Measurements from ENCODE around the gene CDH22.

Gene CDH22

DNA sequence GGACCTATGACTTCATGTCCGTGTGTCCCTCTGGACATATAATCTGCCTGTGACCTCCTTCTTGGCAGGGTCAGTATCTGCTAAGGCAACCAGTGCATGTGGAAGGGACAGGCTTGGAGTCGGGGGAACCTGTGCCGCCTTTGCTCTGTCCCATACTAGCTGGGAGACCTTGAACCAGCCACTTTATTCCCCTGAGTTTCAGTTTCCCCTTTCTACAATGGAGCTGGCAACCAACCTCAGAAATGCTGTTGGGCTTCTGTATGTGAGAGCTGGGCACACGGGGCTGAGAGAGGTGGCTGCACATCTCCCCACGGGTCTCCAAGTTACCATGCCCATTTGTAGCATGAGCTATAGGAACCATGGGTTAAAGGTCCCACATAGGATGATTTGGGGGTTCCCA, 136.4 kb downstream of the CDH22 start:
- DNase-seq (ENCODE audit: extremely low spot score) = no peak
- ChIA-PET CTCF (interaction anchor here (1.0 kb wide), 1 partner anchor 43 kb away, joined by 3 read pairs; no protein-coding TSS in a partner anchor), POLR2A (no interaction called here)

DNA sequence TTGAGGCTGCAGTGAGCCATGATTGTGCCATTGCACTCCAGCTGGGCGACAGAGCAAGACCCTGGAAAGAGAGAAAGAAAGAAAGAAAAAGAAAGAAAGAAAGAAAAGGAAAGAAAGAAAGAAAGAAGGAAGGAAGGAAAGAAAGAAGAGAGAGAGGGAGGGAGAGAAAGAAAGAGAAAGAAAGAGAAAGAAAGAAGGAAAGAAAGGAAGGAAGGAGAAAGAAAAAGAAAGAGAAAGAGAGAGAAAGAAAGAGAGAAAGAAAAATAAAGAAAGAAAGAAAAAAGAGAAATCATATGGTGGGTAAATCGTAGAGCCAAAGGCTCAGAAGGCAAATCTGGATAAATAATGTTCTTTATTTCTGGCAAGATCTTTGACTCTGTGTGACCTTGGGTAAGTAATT, 136.8 kb downstream of the CDH22 start:
- POLR2A ChIA-PET = no interaction called here
- no peak for TF ChIP-seq ZNF384 (IDR thresholded peaks at IDR 0.05)
- no peak for TF ChIP-seq HDGF (IDR thresholded peaks at IDR 0.05; ENCODE audit: borderline replicate concordance)
- TF ChIP-seq ARNT (IDR thresholded peaks at IDR 0.05) = no peak
- no peak for TF ChIP-seq ELF4 (IDR thresholded peaks at IDR 0.05)
- no peak for TF ChIP-seq TARDBP (IDR thresholded peaks at IDR 0.05)
- TF ChIP-seq SP1 (IDR thresholded peaks at IDR 0.05) = no peak
- no peak for TF ChIP-seq LEF1 (IDR thresholded peaks at IDR 0.05; ENCODE audit: borderline replicate concordance)
- TF ChIP-seq BHLHE40 (IDR thresholded peaks at IDR 0.05; ENCODE audit: borderline replicate concordance) = no peak
- TF ChIP-seq FOXK2 (IDR thresholded peaks at IDR 0.05) = no peak
- TF ChIP-seq FOXA1 (IDR thresholded peaks at IDR 0.05) = no peak
- no peak for TF ChIP-seq NFRKB (IDR thresholded peaks at IDR 0.05)
- TF ChIP-seq SUZ12 (IDR thresholded peaks at IDR 0.05) = no peak
- TF ChIP-seq, protein P1, sequence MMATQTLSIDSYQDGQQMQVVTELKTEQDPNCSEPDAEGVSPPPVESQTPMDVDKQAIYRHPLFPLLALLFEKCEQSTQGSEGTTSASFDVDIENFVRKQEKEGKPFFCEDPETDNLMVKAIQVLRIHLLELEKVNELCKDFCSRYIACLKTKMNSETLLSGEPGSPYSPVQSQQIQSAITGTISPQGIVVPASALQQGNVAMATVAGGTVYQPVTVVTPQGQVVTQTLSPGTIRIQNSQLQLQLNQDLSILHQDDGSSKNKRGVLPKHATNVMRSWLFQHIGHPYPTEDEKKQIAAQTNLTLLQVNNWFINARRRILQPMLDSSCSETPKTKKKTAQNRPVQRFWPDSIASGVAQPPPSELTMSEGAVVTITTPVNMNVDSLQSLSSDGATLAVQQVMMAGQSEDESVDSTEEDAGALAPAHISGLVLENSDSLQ (IDR thresholded peaks at IDR 0.05) = no peak
- no peak for TF ChIP-seq L3MBTL2 (conservative IDR thresholded peaks at IDR 0.05)
- TF ChIP-seq CTBP1 (IDR thresholded peaks at IDR 0.05; ENCODE audit: borderline replicate concordance) = no peak
- no peak for TF ChIP-seq FOXM1 (IDR thresholded peaks at IDR 0.05; ENCODE audit: borderline replicate concordance)

More for the DNA sequence above, 136.4 kb downstream of the CDH22 start:
- TF ChIP-seq SP1 (IDR thresholded peaks at IDR 0.05) = no peak
- TF ChIP-seq BHLHE40 (IDR thresholded peaks at IDR 0.05; ENCODE audit: borderline replicate concordance) = no peak
- no peak for TF ChIP-seq SUZ12 (IDR thresholded peaks at IDR 0.05)
- TF ChIP-seq ARNT (IDR thresholded peaks at IDR 0.05) = no peak
- no peak for TF ChIP-seq FOXM1 (IDR thresholded peaks at IDR 0.05; ENCODE audit: borderline replicate concordance)
- TF ChIP-seq FOXK2 (IDR thresholded peaks at IDR 0.05) = no peak

DNA sequence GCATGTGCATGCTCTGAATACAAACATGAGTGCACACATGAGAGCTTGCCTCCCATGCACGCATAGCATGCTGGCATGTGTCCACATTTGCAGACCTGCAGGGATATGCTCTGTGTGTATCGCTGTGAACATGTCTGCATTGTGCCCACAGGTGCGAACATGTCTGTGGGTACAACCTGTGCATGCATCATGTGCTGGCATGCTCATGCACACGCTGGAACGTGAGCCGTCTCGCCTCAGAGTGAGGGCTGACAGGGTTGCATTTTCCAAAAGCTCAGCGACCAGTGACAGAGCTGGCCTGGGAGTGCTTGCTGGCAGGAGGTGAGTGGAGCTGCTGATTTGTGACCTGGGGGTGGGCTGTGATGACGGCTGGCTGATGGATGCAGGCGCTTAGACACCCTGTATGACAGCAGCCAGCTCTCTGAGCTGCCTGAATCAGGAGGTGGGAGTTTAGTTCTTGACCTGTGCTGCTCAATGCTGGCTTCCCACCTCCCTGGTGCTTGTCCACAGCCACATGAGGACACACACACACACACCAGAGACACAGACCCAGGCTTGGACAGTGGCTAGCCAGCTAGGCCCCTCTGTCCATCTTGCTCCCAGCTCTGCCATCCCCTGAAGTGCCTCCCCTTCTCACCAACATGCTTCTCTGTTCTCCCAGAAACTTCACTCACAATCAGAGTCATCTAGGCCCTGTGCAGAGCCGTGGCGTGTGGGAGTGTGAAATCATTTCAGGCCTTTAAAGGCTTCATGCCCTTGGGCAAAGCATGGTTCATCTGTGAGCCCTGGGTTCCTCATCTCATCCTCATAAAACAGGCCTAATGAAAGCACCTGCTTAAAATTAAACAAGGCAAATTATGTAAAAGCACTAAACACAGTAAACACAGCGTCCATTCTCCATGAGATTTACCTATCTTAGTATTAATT, 138.8 kb downstream of the CDH22 start:
- TF ChIP-seq, protein P1 (IDR thresholded peaks at IDR 0.05) = no peak
- TF ChIP-seq HDGF (IDR thresholded peaks at IDR 0.05; ENCODE audit: borderline replicate concordance) = no peak
- no peak for TF ChIP-seq CTBP1 (IDR thresholded peaks at IDR 0.05; ENCODE audit: borderline replicate concordance)
- TF ChIP-seq FOXM1 (IDR thresholded peaks at IDR 0.05; ENCODE audit: borderline replicate concordance) = no peak
- TF ChIP-seq FOXA1 (IDR thresholded peaks at IDR 0.05) = no peak
- no peak for TF ChIP-seq BHLHE40 (IDR thresholded peaks at IDR 0.05; ENCODE audit: borderline replicate concordance)
- no peak for TF ChIP-seq ELF4 (IDR thresholded peaks at IDR 0.05)
- TF ChIP-seq L3MBTL2 (conservative IDR thresholded peaks at IDR 0.05) = no peak
- no peak for TF ChIP-seq ZNF384 (IDR thresholded peaks at IDR 0.05)
- TF ChIP-seq SUZ12 (IDR thresholded peaks at IDR 0.05) = no peak
- no peak for DNase-seq (ENCODE audit: extremely low spot score)
- ChIA-PET POLR2A (no interaction called here), CTCF (interaction anchor here (0.9 kb wide), 1 partner anchor 37 kb away, joined by 3 read pairs; no protein-coding TSS in a partner anchor)

More for the DNA sequence above, 136.8 kb downstream of the CDH22 start:
- DNase-seq (ENCODE audit: extremely low spot score) = no peak
- CTCF ChIA-PET = no interaction called here

DNA sequence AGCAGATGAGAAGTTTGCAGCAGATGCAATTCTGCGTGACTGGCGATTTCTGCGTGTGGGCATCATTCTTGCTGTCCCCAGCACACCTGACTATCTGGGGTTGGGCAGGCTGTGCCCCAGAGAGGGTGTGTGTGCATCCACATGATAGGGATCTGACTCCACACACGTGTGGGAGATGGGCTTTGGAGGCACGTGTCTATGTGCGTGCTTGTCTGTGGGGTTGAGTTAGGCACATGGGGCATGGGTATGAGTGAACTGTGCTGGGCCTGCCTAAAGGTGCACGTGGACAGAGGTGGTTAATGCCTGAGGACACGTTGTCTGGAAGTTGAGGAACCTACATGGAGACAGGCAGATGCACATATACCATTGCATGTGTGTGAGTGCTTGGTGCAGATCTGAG, 139.9 kb downstream of the CDH22 start:
- ChIA-PET CTCF (no interaction called here), POLR2A (no interaction called here)
- TF ChIP-seq ELF4 (IDR thresholded peaks at IDR 0.05) = no peak
- TF ChIP-seq L3MBTL2 (conservative IDR thresholded peaks at IDR 0.05) = no peak
- TF ChIP-seq SUZ12 (IDR thresholded peaks at IDR 0.05) = no peak
- TF ChIP-seq SP1 (IDR thresholded peaks at IDR 0.05) = no peak
- no peak for TF ChIP-seq BHLHE40 (IDR thresholded peaks at IDR 0.05; ENCODE audit: borderline replicate concordance)
- no peak for TF ChIP-seq TARDBP (IDR thresholded peaks at IDR 0.05)
- TF ChIP-seq FOXA1 (IDR thresholded peaks at IDR 0.05) = no peak
- TF ChIP-seq FOXM1 (IDR thresholded peaks at IDR 0.05; ENCODE audit: borderline replicate concordance) = no peak
- TF ChIP-seq NFRKB (IDR thresholded peaks at IDR 0.05) = no peak
- TF ChIP-seq FOXK2 (IDR thresholded peaks at IDR 0.05) = no peak
- TF ChIP-seq ZNF384 (IDR thresholded peaks at IDR 0.05) = no peak
- TF ChIP-seq HDGF (IDR thresholded peaks at IDR 0.05; ENCODE audit: borderline replicate concordance) = no peak
- no peak for TF ChIP-seq ARNT (IDR thresholded peaks at IDR 0.05)
- no peak for TF ChIP-seq LEF1 (IDR thresholded peaks at IDR 0.05; ENCODE audit: borderline replicate concordance)
- no peak for TF ChIP-seq CTBP1 (IDR thresholded peaks at IDR 0.05; ENCODE audit: borderline replicate concordance)
- TF ChIP-seq, protein P1 (IDR thresholded peaks at IDR 0.05) = no peak
- no peak for DNase-seq (ENCODE audit: extremely low spot score)

DNA sequence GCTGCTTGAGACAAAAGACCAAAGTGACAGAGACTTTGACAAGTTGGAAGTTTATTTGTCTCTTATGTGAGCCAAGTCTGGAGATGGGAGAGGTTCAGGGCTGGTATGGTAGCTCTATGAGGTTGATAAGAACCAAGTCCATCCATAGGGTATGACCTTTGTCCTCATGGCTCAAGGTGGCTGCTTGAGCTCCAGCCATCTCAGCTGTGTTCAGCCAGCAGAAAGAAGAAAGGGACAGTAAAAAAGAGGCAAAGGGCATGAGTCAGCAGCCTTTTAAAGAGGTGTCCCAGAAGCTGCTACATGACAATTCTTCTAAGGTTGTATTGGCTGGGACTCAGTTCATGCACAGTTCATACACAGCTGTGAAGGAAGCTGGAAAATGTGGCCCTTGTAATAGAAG, 141.2 kb downstream of the CDH22 start:
- ChIA-PET CTCF (no interaction called here), POLR2A (interaction anchor here (1.4 kb wide), 1 partner anchor 10 kb away, joined by 3 read pairs; no protein-coding TSS in a partner anchor)
- TF ChIP-seq ARNT (IDR thresholded peaks at IDR 0.05) (no peak), FOXA1 (IDR thresholded peaks at IDR 0.05) (no peak), TARDBP (IDR thresholded peaks at IDR 0.05) (no peak), L3MBTL2 (conservative IDR thresholded peaks at IDR 0.05) (no peak), SUZ12 (IDR thresholded peaks at IDR 0.05) (no peak), FOXK2 (IDR thresholded peaks at IDR 0.05) (no peak), ZNF384 (IDR thresholded peaks at IDR 0.05) (no peak), LEF1 (IDR thresholded peaks at IDR 0.05; ENCODE audit: borderline replicate concordance) (no peak), ELF4 (IDR thresholded peaks at IDR 0.05) (no peak), CTBP1 (IDR thresholded peaks at IDR 0.05; ENCODE audit: borderline replicate concordance) (no peak), SP1 (IDR thresholded peaks at IDR 0.05) (no peak), NFRKB (IDR thresholded peaks at IDR 0.05) (no peak), HDGF (IDR thresholded peaks at IDR 0.05; ENCODE audit: borderline replicate concordance) (no peak), FOXM1 (IDR thresholded peaks at IDR 0.05; ENCODE audit: borderline replicate concordance) (no peak), BHLHE40 (IDR thresholded peaks at IDR 0.05; ENCODE audit: borderline replicate concordance) (no peak)
- TF ChIP-seq, protein P1 (IDR thresholded peaks at IDR 0.05) = no peak
- DNase-seq (ENCODE audit: extremely low spot score) = no peak
